ENCODE measurements around the gene ZBTB20. TPM values are rescaled to one million over a fixed set of nuclear protein-coding genes. Genes with fewer than 3 reads are reported as not detected.

ZBTB20 gene
- total RNA-seq, 1 experiment from 2014 or later, result 3.7 TPM

DNA sequence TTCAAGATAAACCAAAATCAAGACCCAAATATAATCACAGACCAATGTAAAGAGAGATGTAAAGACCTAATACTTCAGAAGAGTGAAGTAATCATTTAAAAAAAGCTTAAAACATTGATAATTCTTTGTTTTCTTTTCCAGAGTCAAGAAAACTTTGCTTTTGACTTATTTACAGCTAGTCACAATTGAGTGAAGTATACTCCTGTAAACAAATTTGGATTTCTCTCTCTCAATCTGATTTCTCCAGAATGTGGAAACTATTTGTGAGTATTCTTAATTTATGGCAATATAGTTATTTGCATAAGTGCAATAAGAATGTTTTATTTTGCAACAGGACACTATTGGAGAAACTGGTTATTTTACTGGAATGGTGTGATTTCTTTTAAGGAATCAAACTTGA is 43.7 kb upstream of the ZBTB20 start:
- no peak overlapping the region for H3K4me2 ChIP-seq (ENCODE audit: low read length)
- no peak overlapping the region for H3K9ac ChIP-seq (ENCODE audit: low read length)
- no peaks in the 10 kb centered on the region for H3K9me3 ChIP-seq (ENCODE audit: low read length)
- POLR2A ChIA-PET (ENCODE audit: unreplicated experiment), result no interaction called here
- H3K9me2 ChIP-seq (replicated peaks; ENCODE audit: low read length), result no peaks in the 10 kb centered on the region
- no peaks in the 10 kb centered on the region for H3K79me2 ChIP-seq (ENCODE audit: low read length)
- no TSS peak for BruUV-seq (replicated peaks)
- no peak for ATAC-seq
- no peak for DNase-seq
- no peaks in the 10 kb centered on the region for H3F3A ChIP-seq (ENCODE audit: low read length, unreplicated experiment)
- H3K36me3 ChIP-seq (ENCODE audit: low read depth, low read length), result no peaks in the 10 kb centered on the region
- no peak overlapping the region for H3K27ac ChIP-seq (ENCODE audit: low read length)
- no peaks in the 10 kb centered on the region for H4K20me1 ChIP-seq (ENCODE audit: low read length)
- no peaks in the 10 kb centered on the region for H3K27me3 ChIP-seq (ENCODE audit: low read length)
- H3K4me1 ChIP-seq (ENCODE audit: insufficient read depth, low read length), result no peaks in the 10 kb centered on the region
- H2AFZ ChIP-seq (ENCODE audit: low read length), result no peak overlapping the region
- TF ChIP-seq EZH2 (IDR thresholded peaks at IDR 0.05; ENCODE audit: low read length, unreplicated experiment) (no peak), EZH2phosphoT487 (IDR thresholded peaks at IDR 0.05; ENCODE audit: borderline replicate concordance, low read length) (no peak)
- TF ChIP-seq, protein P1, sequence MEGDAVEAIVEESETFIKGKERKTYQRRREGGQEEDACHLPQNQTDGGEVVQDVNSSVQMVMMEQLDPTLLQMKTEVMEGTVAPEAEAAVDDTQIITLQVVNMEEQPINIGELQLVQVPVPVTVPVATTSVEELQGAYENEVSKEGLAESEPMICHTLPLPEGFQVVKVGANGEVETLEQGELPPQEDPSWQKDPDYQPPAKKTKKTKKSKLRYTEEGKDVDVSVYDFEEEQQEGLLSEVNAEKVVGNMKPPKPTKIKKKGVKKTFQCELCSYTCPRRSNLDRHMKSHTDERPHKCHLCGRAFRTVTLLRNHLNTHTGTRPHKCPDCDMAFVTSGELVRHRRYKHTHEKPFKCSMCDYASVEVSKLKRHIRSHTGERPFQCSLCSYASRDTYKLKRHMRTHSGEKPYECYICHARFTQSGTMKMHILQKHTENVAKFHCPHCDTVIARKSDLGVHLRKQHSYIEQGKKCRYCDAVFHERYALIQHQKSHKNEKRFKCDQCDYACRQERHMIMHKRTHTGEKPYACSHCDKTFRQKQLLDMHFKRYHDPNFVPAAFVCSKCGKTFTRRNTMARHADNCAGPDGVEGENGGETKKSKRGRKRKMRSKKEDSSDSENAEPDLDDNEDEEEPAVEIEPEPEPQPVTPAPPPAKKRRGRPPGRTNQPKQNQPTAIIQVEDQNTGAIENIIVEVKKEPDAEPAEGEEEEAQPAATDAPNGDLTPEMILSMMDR (conservative IDR thresholded peaks at IDR 0.05; ENCODE audit: low read depth, low read length), result no peak
- intact Hi-C loops (cut with micrococcal nuclease), result no loop called here
- H3K4me3 ChIP-seq (ENCODE audit: low read length), result no peak overlapping the region
- CTCF ChIA-PET, result no interaction called here

DNA sequence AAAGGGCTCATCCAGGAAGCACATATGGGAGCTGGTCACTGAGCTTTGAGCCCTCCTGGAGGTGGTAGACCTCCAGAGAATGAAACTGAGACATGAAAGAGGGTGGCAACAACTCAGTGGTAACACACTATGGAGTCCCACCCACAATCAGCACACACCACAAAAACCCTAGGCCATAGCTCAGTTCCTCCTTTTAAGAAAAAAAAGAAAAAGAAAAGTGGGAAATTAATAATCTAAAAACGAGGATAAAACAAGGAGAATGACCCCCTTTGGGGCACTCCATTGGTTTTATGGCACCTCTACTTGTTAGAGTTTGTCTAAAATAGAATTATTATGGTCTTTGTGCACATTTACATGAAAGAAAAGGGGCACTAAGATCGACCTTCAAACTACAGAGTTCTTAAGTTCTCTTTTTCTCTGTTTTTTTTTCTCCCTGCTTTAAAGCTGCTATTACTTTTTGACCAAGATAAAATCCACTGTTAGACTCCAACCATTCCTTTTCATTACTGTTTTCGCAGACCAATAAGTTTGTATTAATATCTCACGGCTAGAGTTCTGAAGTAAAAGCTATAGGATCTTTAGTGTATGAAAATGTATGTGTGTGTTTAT is 40.2 kb upstream of the ZBTB20 start:
- CTCF ChIA-PET, result interaction anchor here (0.6 kb wide), 1 partner anchor 30 kb away, joined by 4 read pairs; no protein-coding TSS in a partner anchor
- no TSS peak for BruUV-seq (replicated peaks)

More for the DNA sequence above, 40.2 kb upstream of the ZBTB20 start:
- no peak overlapping the region for H3K27ac ChIP-seq (ENCODE audit: low read length)
- no peaks in the 10 kb centered on the region for H3K79me2 ChIP-seq (ENCODE audit: low read length)
- H3K4me3 ChIP-seq (ENCODE audit: low read length), result no peak overlapping the region
- intact Hi-C loops (cut with micrococcal nuclease), result no loop called here
- POLR2A ChIA-PET (ENCODE audit: unreplicated experiment), result no interaction called here
- H3K4me2 ChIP-seq (ENCODE audit: low read length), result no peak overlapping the region
- H4K20me1 ChIP-seq (ENCODE audit: low read length), result no peaks in the 10 kb centered on the region
- no peak for TF ChIP-seq EZH2 (IDR thresholded peaks at IDR 0.05; ENCODE audit: low read length, unreplicated experiment)
- no peak for TF ChIP-seq EZH2phosphoT487 (IDR thresholded peaks at IDR 0.05; ENCODE audit: borderline replicate concordance, low read length)
- TF ChIP-seq, protein P1 (conservative IDR thresholded peaks at IDR 0.05; ENCODE audit: low read depth, low read length), result no peak
- no peaks in the 10 kb centered on the region for H3K4me1 ChIP-seq (ENCODE audit: insufficient read depth, low read length)
- no peak overlapping the region for H2AFZ ChIP-seq (ENCODE audit: low read length)
- DNase-seq (no peak), ATAC-seq (no peak)
- no peaks in the 10 kb centered on the region for H3F3A ChIP-seq (ENCODE audit: low read length, unreplicated experiment)
- H3K9ac ChIP-seq (ENCODE audit: low read length), result no peak overlapping the region
- no peaks in the 10 kb centered on the region for H3K36me3 ChIP-seq (ENCODE audit: low read depth, low read length)
- no peaks in the 10 kb centered on the region for H3K27me3 ChIP-seq (ENCODE audit: low read length)
- H3K9me2 ChIP-seq (replicated peaks; ENCODE audit: low read length), result no peaks in the 10 kb centered on the region
- H3K9me3 ChIP-seq (ENCODE audit: low read length), result no peaks in the 10 kb centered on the region

All from PC-3 (cell line).